SW 1271 (cell line): ENCODE measurements around the gene PDZD2.
"Not testable (repeated sequence)": the region's sequence is repeated elsewhere in the genome, so short reads cannot be mapped to it uniquely, and the experiment has no call there.

Experiments
- DNase-seq, 2 experiments: peaks; one replicate each; lab custom pipeline; 2025; lab: John Stamatoyannopoulos, UW

PDZD2 gene

GRCh38 chr5:31934156-31934555 is 295.2 kb downstream of the PDZD2 start:
- DNase-seq, result no peak

- DNase-seq, result no peak
Measured at GRCh38 chr5:31935496-31936369, 296.8 kb downstream of the PDZD2 start.

- DNase-seq, result no peak
Measured at GRCh38 chr5:31936683-31937082, 297.8 kb downstream of the PDZD2 start.

GRCh38 chr5:31937226-31937625 is 298.3 kb downstream of the PDZD2 start:
- DNase-seq, result no peak

DNA sequence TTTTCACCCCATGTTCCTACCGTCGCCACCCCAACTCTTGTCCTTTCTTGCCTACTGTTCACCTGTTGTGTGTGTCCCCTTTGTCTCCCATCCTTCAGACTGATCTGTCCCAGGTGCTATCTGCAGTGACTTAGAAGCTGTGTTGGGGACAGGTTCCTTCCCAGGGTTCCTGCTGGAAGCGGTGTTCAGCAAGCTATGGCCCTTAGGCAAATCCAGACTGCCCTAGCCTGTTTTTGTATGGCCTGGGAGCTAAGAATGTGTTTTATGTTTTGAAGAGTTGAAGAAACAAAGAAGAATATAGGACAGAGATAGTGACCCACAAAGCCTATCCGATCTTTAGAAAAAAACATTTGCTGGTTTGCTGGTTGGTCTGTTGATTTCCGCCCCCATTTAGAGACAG is 298.8 kb downstream of the PDZD2 start:
- DNase-seq, result no peak

DNA sequence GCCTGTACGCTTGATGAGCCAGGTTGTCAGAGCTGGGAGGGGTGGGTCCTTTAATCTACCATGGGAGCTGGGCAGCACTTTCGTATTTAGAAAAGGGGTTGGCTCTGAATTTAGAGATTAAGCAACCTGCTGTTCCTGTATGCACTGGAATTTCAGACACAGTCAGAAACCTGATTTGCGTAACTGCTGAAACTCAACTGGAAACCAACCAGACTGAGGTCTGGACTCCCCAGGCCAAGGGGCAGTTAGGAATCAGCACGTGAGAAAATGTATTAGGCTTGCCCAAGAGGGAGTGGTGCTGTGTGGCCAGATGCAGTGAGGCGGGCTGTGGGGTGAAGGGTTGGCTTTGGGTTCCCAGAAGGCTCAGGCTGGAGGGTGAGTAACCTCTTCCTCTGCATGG is 300.2 kb downstream of the PDZD2 start:
- DNase-seq, result no peak

GRCh38 chr5:31941151-31941755 is 302.3 kb downstream of the PDZD2 start:
- no peak for DNase-seq

GRCh38 chr5:31942546-31942945 is 303.6 kb downstream of the PDZD2 start:
- no peak for DNase-seq

DNA sequence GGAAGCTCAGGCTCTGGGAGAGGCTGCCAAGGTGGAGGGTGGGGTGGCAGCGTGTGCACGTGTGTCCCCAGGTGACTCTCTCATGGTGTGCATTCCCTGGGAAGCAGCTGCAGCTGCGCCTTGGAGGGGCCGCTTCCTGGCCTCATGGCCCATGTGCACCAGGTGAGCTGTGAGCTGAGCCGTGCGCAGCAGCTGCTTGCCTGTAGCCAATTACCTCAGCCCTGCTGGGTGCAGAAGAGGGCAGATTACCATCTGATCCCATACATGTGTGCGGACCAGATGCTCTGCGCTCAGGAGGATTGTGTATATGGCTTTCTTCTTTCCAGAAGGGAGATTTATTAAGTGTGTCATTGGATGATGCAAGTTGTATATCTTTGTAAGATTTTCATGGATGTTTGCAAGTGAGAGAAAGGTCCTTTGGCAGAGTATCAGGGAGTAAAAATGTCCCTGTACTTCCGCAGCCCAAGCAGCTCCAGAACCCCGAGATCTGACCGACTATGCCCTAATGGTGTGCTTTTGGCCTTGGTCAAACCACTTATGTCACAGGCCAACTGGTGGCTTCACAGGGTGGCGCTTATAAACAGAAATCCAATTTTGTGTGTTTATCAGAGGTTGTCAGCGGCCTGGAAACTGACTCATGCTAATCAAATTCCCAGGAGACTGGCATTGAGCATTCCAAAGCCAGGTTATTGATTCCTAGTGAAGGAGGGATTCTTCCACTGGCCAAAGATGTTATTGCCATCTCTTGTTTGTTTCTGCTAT is 305.9 kb downstream of the PDZD2 start:
- DNase-seq, result no peak

- no peak for DNase-seq
Measured at GRCh38 chr5:31948006-31948405, 309.1 kb downstream of the PDZD2 start.

GRCh38 chr5:31952067-31952466 is 313.1 kb downstream of the PDZD2 start:
- no peak for DNase-seq

GRCh38 chr5:31954091-31954490 is 315.2 kb downstream of the PDZD2 start:
- no peak for DNase-seq

DNA sequence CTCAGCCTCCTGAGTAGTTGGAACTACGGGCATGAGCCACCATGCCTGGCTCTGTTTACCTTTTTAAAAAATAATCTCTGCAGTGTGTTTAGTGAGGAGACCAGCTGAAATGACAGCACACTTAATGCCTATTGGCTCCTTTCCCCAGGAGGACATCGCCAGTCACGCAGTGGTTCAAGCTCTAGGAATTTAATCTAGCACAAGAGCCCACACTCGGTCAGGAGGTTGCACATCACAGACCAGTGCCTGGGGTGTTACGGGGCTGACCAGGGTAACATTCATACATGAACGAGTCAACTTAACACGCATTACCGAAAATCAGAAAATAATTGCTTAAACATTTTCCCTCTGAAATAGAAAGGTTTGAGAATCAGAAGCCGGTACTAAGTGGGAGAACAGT is 318.2 kb downstream of the PDZD2 start:
- DNase-seq, result no peak

- DNase-seq, result no peak
Measured at GRCh38 chr5:31962351-31962751, 323.4 kb downstream of the PDZD2 start.

GRCh38 chr5:31962871-31963307 is 324.0 kb downstream of the PDZD2 start:
- DNase-seq, result no peak

DNA sequence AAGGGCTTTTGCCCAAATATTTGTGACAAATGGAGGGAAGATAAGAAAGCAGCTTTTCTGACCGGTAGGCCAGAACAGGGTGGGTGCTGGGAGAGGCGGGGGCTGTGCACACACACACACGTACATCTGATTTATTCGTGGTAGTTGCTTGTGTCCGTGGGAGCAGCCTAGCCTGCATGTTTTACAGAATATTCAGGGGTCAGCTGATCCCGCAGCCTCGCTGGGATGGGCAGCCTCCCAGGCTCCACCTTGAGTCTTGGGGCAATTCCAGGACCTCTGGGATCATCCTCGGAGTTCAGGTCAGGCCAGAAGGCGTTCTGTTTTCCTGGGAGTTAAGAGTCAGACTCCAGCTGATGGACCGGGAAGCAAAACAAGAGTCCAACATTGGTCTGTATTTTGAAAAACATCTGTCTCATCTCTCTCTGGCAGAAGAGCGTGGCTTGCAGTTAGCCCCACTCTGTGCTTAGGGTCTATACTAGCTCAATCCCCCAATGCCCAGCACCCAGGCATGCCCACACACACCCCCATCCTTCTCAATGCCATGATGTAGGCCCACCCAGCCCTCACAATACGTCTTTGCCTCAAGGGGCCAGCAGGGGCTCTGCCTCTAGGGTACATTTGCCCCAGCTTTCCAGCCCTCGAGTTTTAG is 324.6 kb downstream of the PDZD2 start:
- DNase-seq, result no peak

- no peak for DNase-seq
Measured at GRCh38 chr5:31964007-31964360, 325.1 kb downstream of the PDZD2 start.

DNA sequence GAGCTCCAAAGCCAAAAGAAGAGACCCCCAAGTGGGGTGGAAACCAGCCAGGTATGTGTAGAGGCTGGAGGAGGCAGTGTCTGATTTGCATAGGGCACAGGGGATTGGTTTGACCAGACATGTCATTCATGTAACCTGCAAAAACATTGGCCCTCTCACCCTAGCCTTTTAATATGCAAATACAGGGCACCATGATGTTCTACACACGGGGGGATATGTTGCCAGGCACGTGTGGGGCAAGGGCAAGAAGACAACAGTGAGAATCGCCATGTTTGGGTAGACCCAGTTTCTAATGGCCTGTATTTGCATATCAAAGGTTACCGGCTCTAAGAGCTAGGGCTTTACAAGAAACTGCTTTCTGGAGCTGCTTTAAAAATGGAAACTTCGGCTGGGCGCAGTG is 326.3 kb downstream of the PDZD2 start:
- no peak for DNase-seq

DNA sequence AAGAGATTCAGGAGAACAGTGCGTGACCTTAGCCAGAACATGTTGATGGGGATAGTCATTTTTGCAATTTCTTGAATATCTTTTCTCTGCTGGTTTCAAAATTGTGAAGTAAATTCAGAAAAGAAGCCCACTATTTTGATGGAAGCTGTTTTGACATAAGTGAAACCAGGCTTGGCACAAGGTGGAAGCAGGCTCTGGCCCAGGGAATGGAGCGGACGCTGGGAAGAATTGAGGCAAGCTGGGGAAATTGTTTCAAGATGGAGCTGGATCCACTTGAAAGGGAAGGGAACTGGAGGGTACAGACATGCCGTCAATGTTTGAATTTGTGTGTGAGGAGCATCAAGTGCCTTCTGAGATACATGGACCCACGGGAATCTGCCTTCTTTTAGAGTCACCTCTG is 328.0 kb downstream of the PDZD2 start:
- no peak for DNase-seq

DNA sequence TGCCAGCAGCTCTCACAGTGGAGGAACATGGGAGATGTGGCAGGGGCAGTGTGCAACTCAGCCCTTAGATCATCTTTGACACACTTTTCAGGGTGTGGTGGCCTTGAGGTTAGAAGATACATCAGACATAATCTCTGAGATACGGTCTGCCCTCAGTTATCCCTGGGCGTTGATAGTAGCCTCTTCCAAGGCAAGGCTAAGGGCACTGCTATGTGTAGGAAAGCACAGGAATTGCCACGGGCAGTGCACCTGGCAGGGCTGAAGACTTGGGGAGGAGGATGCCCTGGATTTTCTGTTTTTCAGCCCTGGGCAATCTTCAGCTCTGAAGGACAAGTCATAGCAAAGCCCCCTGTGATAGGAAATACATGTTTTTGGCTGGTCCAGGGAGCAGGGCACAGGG is 328.5 kb downstream of the PDZD2 start:
- DNase-seq, result no peak

DNA sequence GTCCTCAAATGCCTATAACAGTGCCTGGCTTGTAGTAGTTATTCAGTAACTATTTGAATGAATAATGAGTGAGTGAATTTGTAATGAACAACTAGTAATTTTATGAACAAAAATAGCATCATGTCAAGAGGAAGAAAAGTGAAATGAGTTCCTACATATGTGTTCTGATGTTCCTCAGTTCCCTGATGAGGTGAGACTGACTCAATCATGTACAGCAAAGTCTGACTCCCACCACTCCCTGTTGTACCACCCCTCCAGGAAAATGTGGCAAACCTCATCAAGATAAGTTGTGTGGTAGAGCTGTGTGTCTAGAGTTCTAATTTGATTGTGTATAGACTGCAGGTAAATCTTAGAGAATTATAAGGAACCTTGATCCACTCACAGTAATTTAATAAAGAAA is 333.6 kb downstream of the PDZD2 start:
- no peak for DNase-seq

DNA sequence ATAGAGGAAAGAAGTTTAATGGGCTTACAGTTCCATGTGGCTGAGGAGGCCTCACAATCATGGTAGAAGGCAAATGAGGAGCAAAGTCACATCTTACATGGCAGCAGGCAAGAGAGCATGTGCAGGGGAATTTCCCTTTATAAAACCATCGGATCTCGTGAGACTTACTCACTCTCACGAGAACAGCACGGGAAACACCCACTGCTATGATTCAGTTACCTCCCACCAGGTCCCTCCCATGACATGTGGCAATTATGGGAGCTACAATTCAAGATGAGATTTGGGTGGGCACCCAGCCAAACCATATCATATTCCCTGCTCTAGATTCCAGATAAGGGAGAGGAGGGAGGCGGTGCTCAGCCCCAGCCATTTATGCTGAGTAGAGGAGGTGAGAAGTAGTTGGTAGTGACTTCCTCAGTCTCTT is 336.3 kb downstream of the PDZD2 start:
- not testable (repeated sequence) for DNase-seq
